Peyer's patch (tissue), 4 donors: ENCODE data around the gene EN2.

ENCODE experiments used
- CTCF ChIP-seq, 6 experiments: fragments of 450-650 bp in 4 of 6; fragments of 200-600 bp in 2 of 6; sonication (generic) in 1 of 6; IDR thresholded peaks; one replicate each; pipeline ENCODE4 v1.5.1; 2017 to 2019; ENCODE audit warnings: antibody characterized with exemption in 6 of 6, mild to moderate bottlenecking in 3 of 6, moderate library complexity in 1 of 6
- POLR2A ChIP-seq, 2 donors: fragments of 450-650 bp; IDR thresholded peaks; one replicate each; pipeline ENCODE4 v1.5.1; 2017; ENCODE audit warnings: antibody characterized with exemption in 2 of 2, mild to moderate bottlenecking in 2 of 2, moderate library complexity in 2 of 2

- TF ChIP-seq CTCF (IDR thresholded peaks at IDR 0.05), result no peak
- TF ChIP-seq POLR2A (IDR thresholded peaks at IDR 0.05), result no peak
These were observed 36.0 kb downstream of the EN2 start for GRCh38 chr7:155493744-155494538.
